ENCODE measurements around the gene FKBP5. TPM values are rescaled to one million over a fixed set of nuclear protein-coding genes. Genes with fewer than 3 reads are reported as not detected.
"Not testable (repeated sequence)": the region's sequence is repeated elsewhere in the genome, so short reads cannot be mapped to it uniquely, and the experiment has no call there.

FKBP5 gene
- total and polyA plus RNA-seq, 2 donors (not counting 1 experiment from before 2014, with no cell fraction given) = 2.8 to 7.4 TPM

GRCh38 chr6:35673755-35674154 is 15.0 kb downstream of the FKBP5 start:
- no peak for ATAC-seq (ENCODE audit: low read depth)
- TF ChIP-seq EZH2 (IDR thresholded peaks at IDR 0.05; ENCODE audit: borderline replicate concordance, insufficient read depth, low read depth, low read length, poor library complexity, severe bottlenecking) (no peak), CTCF (IDR thresholded peaks at IDR 0.05) (no peak)
- Histone ChIP-seq H4K20me1 (ENCODE audit: control insufficient read depth, insufficient read depth, low read length, poor library complexity, severe bottlenecking) (no peaks in the 10 kb centered on the region), H3K36me3 (replicated peaks in 1 of 2; ENCODE audit: control extremely low read depth in 1 of 2, control insufficient read depth in 1 of 2, extremely low read depth in 1 of 2, insufficient read depth in 2 of 2, low read length in 1 of 2) (no peaks in the 10 kb centered on the region), H3K27ac (ENCODE audit: low read length in 2 of 2) (no peak overlapping the region), H3K4me3 (ENCODE audit: control extremely low read depth in 1 of 5, extremely low read depth in 1 of 5, insufficient read depth in 1 of 5, low read depth in 2 of 5, low read length in 4 of 5) (no peak overlapping the region), H3K9ac (ENCODE audit: low read length) (no peak overlapping the region), H3K79me2 (ENCODE audit: control insufficient read depth, insufficient read depth, low read length) (peaks cover 10% of the 10 kb centered on the region), H2AFZ (ENCODE audit: insufficient read depth, low read depth, low read length, poor library complexity, severe bottlenecking) (peak overlapping the region; percentile 48), H3K4me1 (ENCODE audit: control insufficient read depth in 2 of 2, insufficient read depth in 2 of 2, low read length in 2 of 2) (peaks cover 5 to 11% of the 10 kb centered on the region in 2 donors), H3K27me3 (replicated peaks in 1 of 4; ENCODE audit: control extremely low read depth in 1 of 4, control insufficient read depth in 3 of 4, insufficient read depth in 4 of 4, low read length in 3 of 4) (no peaks in the 10 kb centered on the region), H3K4me2 (replicated peaks; ENCODE audit: low read depth, low read length, poor library complexity, severe bottlenecking) (no peak overlapping the region), H3K9me3 (ENCODE audit: control extremely low read depth in 1 of 3, control insufficient read depth in 2 of 3, insufficient read depth in 1 of 3, low read length in 2 of 3) (no peaks in the 10 kb centered on the region)
- ChIA-PET CTCF (interaction anchor here (1.2 kb wide), 2 partner anchors 54 to 63 kb away, joined by 3 to 5 read pairs; partner anchors contain the start of gene ARMC12), POLR2A (no interaction called here)
- DNase-seq = no peak
- Mint-ChIP-seq H3K4me1 (peaks cover 24% of the 10 kb centered on the region), H3K9me3 (ENCODE audit: insufficient read depth) (no peaks in the 10 kb centered on the region), H3K27ac (no peak overlapping the region), H3K27me3 (no peaks in the 10 kb centered on the region), H3K4me3 (no peak overlapping the region)
- WGBS (ENCODE audit: insufficient coverage) = no CpG with 5 or more reads among the region's 1 CpG
- intact Hi-C loops (cut with micrococcal nuclease) = no loop called here

GRCh38 chr6:35673284-35673666 is 15.4 kb downstream of the FKBP5 start:
- DNase-seq; H3K79me2 ChIP-seq (ENCODE audit: control insufficient read depth, insufficient read depth, low read length); H4K20me1 ChIP-seq (ENCODE audit: control insufficient read depth, insufficient read depth, low read length, poor library complexity, severe bottlenecking); H3K27me3 ChIP-seq (replicated peaks in 1 of 4; ENCODE audit: control extremely low read depth in 1 of 4, control insufficient read depth in 3 of 4, insufficient read depth in 4 of 4, low read length in 3 of 4); H3K4me2 ChIP-seq (replicated peaks; ENCODE audit: low read depth, low read length, poor library complexity, severe bottlenecking); H3K27me3 Mint-ChIP-seq; H3K9me3 ChIP-seq (ENCODE audit: control extremely low read depth in 1 of 3, control insufficient read depth in 2 of 3, insufficient read depth in 1 of 3, low read length in 2 of 3); H3K9me3 Mint-ChIP-seq (ENCODE audit: insufficient read depth); H3K36me3 ChIP-seq (replicated peaks in 1 of 2; ENCODE audit: control extremely low read depth in 1 of 2, control insufficient read depth in 1 of 2, extremely low read depth in 1 of 2, insufficient read depth in 2 of 2, low read length in 1 of 2); H3K27ac ChIP-seq (ENCODE audit: low read length in 2 of 2); H3K4me3 Mint-ChIP-seq; H3K9ac ChIP-seq (ENCODE audit: low read length); ATAC-seq (ENCODE audit: low read depth); POLR2A ChIA-PET; H3K27ac Mint-ChIP-seq; H2AFZ ChIP-seq (ENCODE audit: insufficient read depth, low read depth, low read length, poor library complexity, severe bottlenecking); intact Hi-C loops (cut with micrococcal nuclease); H3K4me3 ChIP-seq (ENCODE audit: control extremely low read depth in 1 of 5, extremely low read depth in 1 of 5, insufficient read depth in 1 of 5, low read depth in 2 of 5, low read length in 4 of 5): not testable (repeated sequence)
- H3K4me1 ChIP-seq (ENCODE audit: control insufficient read depth in 2 of 2, insufficient read depth in 2 of 2, low read length in 2 of 2) = peaks cover 6 to 16% of the 10 kb centered on the region in 2 donors
- CTCF ChIA-PET = interaction anchor here (1.2 kb wide), 1 partner anchor 54 kb away, joined by 5 read pairs; no protein-coding TSS in a partner anchor
- peaks cover 25% of the 10 kb centered on the region for H3K4me1 Mint-ChIP-seq
- WGBS (ENCODE audit: insufficient coverage) = no CpG with 5 or more reads among the region's 2 CpGs

GRCh38 chr6:35670453-35670852 is 18.3 kb downstream of the FKBP5 start:
- H4K20me1 ChIP-seq (ENCODE audit: control insufficient read depth, insufficient read depth, low read length, poor library complexity, severe bottlenecking); H3K9me3 Mint-ChIP-seq (ENCODE audit: insufficient read depth); ATAC-seq (ENCODE audit: low read depth); H3K27me3 ChIP-seq (replicated peaks in 1 of 4; ENCODE audit: control extremely low read depth in 1 of 4, control insufficient read depth in 3 of 4, insufficient read depth in 4 of 4, low read length in 3 of 4); H3K27ac Mint-ChIP-seq; H3K27me3 Mint-ChIP-seq; intact Hi-C loops (cut with micrococcal nuclease); H2AFZ ChIP-seq (ENCODE audit: insufficient read depth, low read depth, low read length, poor library complexity, severe bottlenecking); H3K4me3 ChIP-seq (ENCODE audit: control extremely low read depth in 1 of 5, extremely low read depth in 1 of 5, insufficient read depth in 1 of 5, low read depth in 2 of 5, low read length in 4 of 5); DNase-seq; POLR2A ChIA-PET; H3K9ac ChIP-seq (ENCODE audit: low read length); H3K27ac ChIP-seq (ENCODE audit: low read length in 2 of 2); H3K9me3 ChIP-seq (ENCODE audit: control extremely low read depth in 1 of 3, control insufficient read depth in 2 of 3, insufficient read depth in 1 of 3, low read length in 2 of 3); H3K36me3 ChIP-seq (replicated peaks in 1 of 2; ENCODE audit: control extremely low read depth in 1 of 2, control insufficient read depth in 1 of 2, extremely low read depth in 1 of 2, insufficient read depth in 2 of 2, low read length in 1 of 2); H3K4me2 ChIP-seq (replicated peaks; ENCODE audit: low read depth, low read length, poor library complexity, severe bottlenecking); H3K4me3 Mint-ChIP-seq: not testable (repeated sequence)
- CTCF ChIA-PET = interaction anchor here (0.6 to 2.5 kb wide), 4 partner anchors 39 to 85 kb away, joined by 3 to 14 read pairs (median 4); partner anchors contain the start of gene ARMC12
- H3K4me1 ChIP-seq (ENCODE audit: control insufficient read depth in 2 of 2, insufficient read depth in 2 of 2, low read length in 2 of 2) = peaks cover 12 to 26% of the 10 kb centered on the region in 2 donors
- no CpG with 5 or more reads among the region's 9 CpGs for WGBS (ENCODE audit: insufficient coverage)
- peaks cover 31% of the 10 kb centered on the region for H3K4me1 Mint-ChIP-seq
- peaks cover 26% of the 10 kb centered on the region for H3K79me2 ChIP-seq (ENCODE audit: control insufficient read depth, insufficient read depth, low read length)

Measured in B cell (primary cell).